COR-L47 (cell line): Measurements from ENCODE around the gene FAM200B.
A peak's percentile ranks its signal among the peaks of the same experiment; 100 is the strongest.

Source experiments
- DNase-seq: peaks from one replicate; lab custom pipeline; 2025; lab: John Stamatoyannopoulos, UW

FAM200B gene

GRCh38 chr4:15681372-15682241, at the start of gene FAM200B:
TSS of gene FAM200B (plus strand) at chr4:15681827. CDS start at chr4:15686978, 5,151 bp downstream.
- DNase-seq: peak; percentile 98

GRCh38 chr4:15636818-15637217, 44.8 kb upstream of the FAM200B start:
- DNase-seq: no peak

- no peak for DNase-seq
Observed at GRCh38 chr4:15638418-15638817, 43.2 kb upstream of the FAM200B start.

GRCh38 chr4:15648600-15648999, 33.0 kb upstream of the FAM200B start:
- DNase-seq: no peak

- DNase-seq: peak; percentile 52
Observed at GRCh38 chr4:15649914-15650545, 31.6 kb upstream of the FAM200B start.

- no peak for DNase-seq
Observed at GRCh38 chr4:15651676-15652075, 30.0 kb upstream of the FAM200B start.

- no peak for DNase-seq
Observed at GRCh38 chr4:15652191-15652590, 29.4 kb upstream of the FAM200B start.

- DNase-seq: no peak
Observed at GRCh38 chr4:15652841-15653240, 28.8 kb upstream of the FAM200B start.

GRCh38 chr4:15653420-15653819, 28.2 kb upstream of the FAM200B start:
- no peak for DNase-seq

- DNase-seq: peak; percentile 53
Observed at GRCh38 chr4:15653864-15654592, 27.6 kb upstream of the FAM200B start.

- peak; percentile 63 for DNase-seq
Observed at GRCh38 chr4:15654593-15655222, 26.9 kb upstream of the FAM200B start.

- DNase-seq: peak; percentile 84
Observed at GRCh38 chr4:15655223-15656037, 26.2 kb upstream of the FAM200B start, which contains the start of gene FBXL5. TSS of gene FBXL5 (minus strand) at chr4:15655357. CDS start at chr4:15655287, 70 bp downstream.

- DNase-seq: no peak
Observed at GRCh38 chr4:15656038-15656470, 25.6 kb upstream of the FAM200B start.

- no peak for DNase-seq
Observed at GRCh38 chr4:15657366-15657765, 24.3 kb upstream of the FAM200B start.

GRCh38 chr4:15658136-15658770, 23.4 kb upstream of the FAM200B start:
- no peak for DNase-seq

GRCh38 chr4:15658781-15659180, 22.8 kb upstream of the FAM200B start:
- DNase-seq: no peak

- no peak for DNase-seq
Observed at GRCh38 chr4:15659768-15660570, 21.7 kb upstream of the FAM200B start.

- DNase-seq: no peak
Observed at GRCh38 chr4:15665753-15666365, 15.8 kb upstream of the FAM200B start.

GRCh38 chr4:15667006-15667405, 14.6 kb upstream of the FAM200B start:
- DNase-seq: no peak
